ENCODE data around the gene GRPEL1.
"Not testable (repeated sequence)": the region's sequence is repeated elsewhere in the genome, so short reads cannot be mapped to it uniquely, and the experiment has no call there.

Gene GRPEL1

GRCh38 chr4:7067452-7068278 lies at the start of gene GRPEL1:
Gene GRPEL1, minus strand, starts transcription at chr4:7068064. Its CDS starts 32 bp downstream, at chr4:7068032.
- DNase-seq, result peak; percentile 94

- no peak for DNase-seq
Observed at GRCh38 chr4:7116705-7117104, 48.8 kb upstream of the GRPEL1 start.

DNA sequence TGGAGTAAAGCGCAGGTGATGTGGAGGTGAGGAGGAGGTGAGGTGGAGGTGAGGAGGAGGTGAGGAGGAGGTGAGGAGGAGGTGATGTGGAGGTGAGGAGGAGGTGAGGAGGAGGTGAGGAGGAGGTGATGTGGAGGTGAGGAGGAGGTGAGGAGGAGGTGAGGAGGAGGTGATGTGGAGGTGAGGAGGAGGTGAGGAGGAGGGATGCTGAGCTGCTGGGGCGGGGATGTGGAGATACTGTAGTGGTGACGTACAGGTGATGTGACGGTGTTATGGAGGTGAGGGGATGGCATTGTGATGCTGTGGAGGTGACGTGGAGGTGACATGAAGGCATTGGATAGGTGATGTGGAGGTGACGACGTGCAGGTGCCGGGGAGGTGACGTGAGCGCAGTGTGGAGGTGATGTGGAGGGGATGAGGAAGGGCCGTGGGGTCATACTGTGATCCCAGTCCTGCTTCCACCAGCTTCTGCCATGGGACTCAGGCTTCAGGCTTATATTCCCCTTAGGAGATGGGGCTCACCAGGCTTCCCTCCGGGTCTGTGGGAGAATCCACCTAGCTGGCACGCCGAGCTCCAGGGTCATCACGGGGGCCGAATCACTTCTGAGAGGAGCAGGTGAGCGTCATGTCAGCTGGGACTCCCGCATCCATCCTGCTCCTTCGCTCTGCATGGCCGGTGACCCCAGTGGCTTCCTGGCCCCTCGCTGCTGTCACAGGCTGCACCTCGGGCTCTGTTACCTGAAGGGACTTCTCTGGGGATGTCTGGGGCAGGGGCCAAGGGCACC lies 47.9 kb upstream of the GRPEL1 start:
- DNase-seq, result no peak

DNA sequence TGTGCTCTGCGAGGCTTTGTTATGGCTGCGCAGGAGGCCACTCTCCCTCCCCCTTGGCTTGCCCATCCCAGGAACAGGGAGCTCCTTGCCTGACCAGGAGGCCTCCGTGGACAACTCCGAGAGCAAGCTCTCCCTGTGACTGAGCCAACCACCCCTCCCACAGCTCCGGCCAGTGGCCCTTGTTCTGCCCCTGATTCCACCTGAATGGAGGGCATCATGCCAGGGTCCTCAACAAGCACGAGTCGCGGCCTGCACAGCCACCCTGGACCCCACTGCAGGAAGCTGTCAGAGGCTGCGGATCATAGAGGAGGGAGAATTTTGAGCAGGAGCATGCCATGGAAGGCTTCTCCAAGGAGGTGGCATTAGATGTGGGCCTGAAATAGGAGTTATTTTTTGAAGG lies 44.8 kb upstream of the GRPEL1 start:
- no peak for DNase-seq

DNA sequence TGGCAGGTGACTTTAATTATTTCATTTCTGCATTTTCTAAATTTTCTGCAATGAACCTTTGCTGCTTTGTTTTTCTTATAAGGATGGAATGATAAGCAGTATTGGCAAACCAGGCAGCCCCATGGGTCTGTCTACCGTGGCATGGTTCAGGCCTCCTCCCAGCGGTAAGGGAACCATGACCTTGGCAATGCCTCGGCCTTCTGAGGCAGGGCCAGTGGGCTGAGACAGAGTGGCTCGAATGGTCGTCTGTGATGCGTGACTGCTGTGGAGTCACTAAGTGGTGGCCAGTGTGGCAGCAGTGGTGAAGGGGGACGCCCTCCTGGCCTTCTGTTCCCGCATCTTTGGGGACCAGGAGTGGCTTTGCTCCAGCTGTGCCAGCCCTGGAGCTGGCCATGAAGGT lies 43.6 kb upstream of the GRPEL1 start:
- DNase-seq, result no peak

DNA sequence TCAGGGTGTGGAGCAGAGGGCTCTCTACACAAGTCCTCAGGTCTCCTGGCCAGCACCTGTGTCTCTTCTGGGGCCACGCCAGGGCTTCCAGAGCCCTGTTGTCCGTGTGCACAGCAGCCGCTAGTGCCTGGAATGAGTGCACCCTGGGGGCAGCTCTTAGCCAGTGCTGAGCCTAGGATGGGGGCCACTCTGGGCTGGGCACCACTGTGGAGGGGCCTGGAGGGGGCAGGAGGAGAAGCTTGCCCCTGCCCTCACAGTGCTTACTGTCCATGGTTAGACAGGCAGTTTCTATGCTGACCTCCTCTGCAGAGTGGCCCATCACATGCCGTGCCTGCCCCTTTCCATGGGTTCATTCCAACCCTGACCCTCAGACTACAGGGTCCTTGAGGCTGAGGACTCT lies 42.7 kb upstream of the GRPEL1 start:
- no peak for DNase-seq

- DNase-seq, result no peak
Observed at GRCh38 chr4:7109169-7109568, 41.3 kb upstream of the GRPEL1 start.

DNA sequence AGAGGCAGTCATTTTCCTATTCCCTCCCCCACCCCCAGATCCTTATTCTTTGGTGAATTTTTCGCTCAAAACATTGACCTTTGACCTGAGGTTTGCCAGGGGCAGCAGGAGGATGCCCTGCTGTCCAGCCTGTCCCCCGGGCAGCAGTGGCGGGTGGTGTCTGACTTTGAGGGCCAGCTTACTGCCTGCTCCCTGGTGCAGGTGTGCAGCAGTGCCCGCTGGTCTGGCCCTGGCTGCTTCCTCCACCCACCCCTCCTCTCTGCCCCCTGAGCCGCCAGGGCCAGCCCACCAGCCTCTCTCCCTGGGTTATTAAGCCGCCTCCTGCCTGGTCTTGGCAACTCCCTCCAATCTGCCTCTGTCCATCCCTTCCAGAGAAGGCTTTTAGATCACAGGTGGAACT lies 40.8 kb upstream of the GRPEL1 start:
- DNase-seq, result no peak

DNA sequence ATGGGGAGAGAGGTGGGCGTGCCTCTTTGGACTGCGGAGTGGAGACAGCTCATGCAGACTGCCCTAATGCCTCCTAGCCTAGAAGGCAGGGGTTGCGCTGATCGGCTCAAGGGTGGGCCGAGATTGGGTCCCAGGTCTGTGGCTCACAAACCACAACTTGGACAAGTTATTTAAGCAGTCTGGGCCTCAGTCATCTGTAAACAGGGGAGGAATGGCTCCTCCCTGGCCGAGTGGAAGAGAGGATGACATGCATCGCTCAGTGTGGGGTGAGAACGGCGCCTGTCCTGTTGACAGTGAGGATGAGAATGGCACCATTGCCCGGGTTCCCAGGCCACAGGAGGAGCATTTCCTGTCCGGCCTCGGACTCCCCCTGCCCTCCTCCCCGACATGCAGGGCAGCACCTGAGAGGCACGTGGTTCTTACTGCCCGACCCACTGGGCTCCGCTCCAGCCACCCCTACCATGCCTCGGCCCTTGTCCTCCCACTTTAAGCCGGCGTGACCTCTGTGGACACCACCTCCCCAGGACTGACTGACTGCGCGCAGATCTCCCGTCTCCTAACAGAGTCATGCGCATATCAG lies 40.3 kb upstream of the GRPEL1 start:
- no peak for DNase-seq

DNA sequence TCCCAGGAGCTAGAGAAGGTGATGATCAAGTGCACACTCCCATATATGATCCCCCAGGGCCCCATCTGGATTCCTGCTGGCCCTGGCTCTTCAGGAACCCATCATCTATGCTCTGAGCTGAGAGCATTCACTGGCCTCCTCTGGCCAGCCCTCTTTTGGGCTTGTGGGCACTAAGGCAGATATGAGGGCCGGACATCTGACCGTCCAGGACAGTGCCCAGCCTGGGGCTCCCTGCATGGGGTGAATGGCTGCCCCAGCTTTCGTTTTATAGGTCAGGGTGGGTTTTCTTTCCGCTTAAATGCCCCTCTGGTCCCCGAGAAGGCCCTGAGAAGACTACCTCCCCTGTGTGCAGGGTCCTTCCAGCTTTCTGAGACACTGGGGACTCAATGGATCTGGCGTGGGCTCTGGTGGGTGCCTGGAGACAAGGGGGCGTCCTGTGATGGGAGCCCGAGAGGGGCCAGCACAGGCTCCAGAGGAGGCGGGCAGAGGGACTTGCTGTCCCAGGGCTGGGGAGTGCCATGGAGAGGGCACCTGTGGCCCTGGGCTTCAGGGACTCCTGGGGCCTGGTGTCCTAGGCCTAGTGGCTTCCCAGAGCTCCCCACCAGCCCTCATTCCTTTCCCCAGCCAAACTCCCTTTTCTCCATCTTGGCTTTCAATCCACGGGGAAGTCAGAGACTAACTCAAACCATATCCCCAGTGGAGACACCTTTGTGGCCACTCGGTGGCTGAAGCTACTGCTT lies 39.5 kb upstream of the GRPEL1 start:
- DNase-seq, result no peak

DNA sequence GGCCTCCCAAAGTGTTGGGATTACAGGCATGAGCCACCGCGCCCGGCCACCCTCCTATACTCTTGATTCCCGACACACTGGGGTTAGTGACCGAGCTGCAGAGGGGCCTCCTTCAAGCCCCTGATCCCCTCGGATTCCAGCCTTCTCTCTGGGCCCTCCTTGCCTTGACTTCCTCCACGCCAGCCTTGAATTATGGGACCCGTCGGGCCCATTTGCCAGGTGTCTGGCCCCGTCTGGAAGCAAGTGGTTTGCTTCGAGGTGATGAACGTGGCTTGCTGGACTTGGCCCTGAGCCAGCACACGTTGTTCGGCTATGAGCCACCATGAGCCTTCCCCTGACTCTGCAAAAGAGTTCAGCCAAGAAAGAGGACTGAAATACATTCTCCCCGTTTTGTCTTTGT lies 37.4 kb upstream of the GRPEL1 start:
- DNase-seq, result no peak

DNA sequence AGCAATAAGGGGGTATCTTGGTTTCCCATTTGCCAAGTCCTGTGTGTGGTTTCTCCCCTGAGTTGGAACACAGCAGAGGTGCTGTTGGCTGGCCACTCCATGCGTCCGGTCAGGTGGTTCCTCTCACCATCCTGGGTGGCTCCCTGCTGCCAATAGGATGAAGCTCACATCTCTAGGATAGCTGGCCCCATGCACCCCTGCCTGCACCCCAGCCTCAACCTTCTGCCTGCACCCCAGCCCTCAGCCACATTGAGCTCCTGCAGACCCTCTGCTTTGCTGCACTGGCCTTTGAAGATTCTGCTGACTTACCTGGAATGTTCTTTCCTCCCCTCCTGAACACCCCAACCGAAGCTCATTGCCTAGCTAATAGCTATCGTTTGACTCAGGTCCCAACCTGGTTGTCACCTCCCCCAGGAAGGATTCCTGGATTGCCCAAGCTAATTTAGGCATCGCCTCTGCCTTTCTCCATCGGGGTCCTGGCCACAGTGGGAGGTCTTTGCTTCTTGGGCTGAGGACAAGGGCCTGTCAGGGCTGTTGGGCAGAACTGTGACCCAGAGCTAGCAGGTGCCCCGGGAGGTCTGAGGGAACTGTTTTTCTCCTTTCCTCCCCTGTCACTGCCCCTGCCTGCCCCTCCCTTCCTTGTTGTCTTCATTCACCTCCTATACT lies 36.6 kb upstream of the GRPEL1 start:
- no peak for DNase-seq

DNA sequence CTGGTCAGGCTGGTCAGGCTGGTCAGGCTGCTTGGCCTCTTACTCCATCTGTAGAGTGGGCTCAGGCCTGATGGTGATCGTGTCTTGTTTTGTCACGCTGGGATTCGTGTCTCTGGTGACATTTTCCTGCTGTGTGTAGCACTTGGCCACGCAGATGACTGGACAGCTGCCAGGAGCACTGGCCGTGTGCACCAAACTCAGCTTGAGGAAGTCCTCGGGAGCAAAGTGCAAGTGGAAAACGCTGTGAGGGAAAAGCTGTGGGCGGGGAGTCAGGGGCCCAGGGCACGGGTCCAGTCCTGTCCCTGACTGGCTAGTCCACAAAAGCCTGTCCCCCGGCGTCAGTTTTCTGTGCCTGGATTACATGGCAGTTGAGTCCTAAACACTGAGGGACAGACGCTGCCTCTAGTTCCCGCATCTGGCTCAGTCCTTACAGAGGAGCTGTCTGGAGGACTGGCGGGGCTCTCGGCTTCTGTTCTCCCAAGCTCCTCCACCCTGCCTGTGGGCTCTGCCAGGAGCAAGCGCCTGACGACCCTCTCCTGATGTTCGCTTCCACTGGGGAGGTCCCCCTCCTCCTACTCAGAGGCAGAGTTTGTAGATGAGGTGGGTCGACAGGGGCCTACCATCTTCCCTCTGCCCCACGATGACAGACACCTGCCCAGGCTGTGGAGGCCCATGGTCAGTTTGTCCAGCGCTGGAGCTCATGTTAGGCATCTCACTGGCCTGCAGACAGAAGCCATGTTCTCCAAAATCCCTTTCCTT lies 35.9 kb upstream of the GRPEL1 start:
- no peak for DNase-seq

DNA sequence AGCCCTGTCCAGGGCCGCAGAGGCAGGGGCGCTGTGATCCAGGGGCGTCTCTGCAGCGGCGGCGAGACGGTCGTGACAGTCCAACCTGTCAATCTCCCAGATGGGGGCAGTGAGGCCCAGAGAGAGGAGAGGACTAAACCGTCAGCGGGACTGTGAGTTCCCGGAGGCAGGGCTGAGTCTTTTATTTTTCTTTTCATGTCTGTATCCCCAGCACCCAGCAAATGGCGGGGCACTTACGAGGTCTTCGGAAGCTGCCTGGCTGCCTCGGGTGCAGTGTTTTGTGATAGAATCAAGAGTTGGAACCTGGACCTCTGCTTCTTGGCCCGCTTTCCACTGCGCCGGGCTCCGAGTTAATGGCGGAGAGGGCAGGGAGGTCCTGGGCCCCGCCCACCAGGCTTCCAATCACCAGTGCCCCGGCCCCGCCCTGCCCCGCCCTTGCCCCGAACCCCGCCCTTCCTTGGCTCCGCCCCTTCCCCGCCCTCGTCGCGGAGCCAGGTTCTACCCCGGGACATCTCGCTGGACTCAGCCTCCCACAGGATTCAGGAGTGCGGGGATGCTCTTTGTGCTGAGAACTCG lies 35.3 kb upstream of the GRPEL1 start:
- peak; percentile 73 for DNase-seq

GRCh38 chr4:7102516-7102909 lies 34.6 kb upstream of the GRPEL1 start:
- not testable (repeated sequence) for DNase-seq

GRCh38 chr4:7101692-7102515 lies 34.0 kb upstream of the GRPEL1 start:
- peak; percentile 59 for DNase-seq

DNA sequence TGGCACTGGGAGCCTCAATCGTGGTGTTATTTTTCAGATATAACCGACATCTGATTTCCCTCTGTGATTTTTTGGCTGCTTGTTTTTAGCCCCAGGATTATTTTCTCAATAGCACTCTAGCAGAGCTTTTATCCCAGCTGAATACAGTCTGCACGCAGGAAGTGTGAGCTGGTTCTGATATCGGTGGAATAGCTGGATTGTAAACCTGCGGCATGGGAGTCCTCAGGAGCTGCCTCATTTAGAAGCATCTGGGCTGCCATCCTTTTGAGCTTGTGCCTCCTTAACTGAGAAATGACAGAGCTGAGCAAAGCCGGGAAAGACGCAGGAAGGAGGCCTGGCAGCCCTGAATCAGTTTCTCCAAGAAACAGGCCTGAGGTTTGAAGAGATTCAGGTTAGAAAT lies 28.4 kb upstream of the GRPEL1 start:
- DNase-seq, result no peak

DNA sequence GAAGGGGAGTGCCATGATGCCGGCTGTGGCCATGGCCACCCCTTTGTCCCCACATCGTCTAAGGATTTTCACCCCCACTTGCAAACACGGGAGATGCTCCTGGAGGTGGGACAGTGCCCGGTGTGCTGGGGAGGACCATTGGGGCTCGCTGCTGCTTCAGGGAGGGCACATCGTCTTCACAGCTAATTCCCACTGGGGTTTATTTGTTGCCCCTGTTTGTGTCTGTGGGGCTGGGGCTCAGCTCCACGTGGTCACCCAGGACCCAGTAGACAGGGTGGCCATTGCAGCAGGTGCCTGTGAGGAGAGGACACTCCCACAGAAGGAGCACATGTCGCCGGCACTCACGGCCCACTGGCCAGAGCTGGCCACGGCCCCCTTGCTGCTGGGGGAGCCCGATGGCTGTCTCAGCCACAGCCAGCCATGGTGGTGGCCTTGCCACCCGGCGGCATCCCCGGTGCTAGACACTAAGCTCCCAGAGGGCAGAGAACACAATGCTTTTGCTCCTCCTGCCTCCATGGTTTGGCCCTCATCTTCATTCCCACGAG lies 27.8 kb upstream of the GRPEL1 start:
- no peak for DNase-seq

DNA sequence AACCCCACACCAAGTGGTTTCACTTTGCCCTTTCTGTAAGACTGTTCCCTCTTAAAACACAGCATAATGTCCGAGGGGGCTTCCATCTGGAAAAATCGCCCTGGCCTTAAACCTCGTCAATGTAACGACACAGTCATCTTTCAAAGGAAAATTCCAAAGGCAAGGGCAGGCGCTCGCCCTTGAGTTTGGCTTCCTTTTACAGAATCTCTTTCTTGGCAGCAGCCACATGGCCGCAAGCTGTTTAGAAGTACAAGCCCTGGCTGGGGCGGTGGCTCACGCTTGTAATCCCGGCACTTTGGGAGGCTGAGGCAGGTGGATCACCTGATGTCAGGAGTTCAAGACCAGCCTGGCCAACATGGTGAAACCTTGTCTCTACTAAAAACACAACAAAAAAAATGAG lies 27.1 kb upstream of the GRPEL1 start:
- DNase-seq, result no peak

DNA sequence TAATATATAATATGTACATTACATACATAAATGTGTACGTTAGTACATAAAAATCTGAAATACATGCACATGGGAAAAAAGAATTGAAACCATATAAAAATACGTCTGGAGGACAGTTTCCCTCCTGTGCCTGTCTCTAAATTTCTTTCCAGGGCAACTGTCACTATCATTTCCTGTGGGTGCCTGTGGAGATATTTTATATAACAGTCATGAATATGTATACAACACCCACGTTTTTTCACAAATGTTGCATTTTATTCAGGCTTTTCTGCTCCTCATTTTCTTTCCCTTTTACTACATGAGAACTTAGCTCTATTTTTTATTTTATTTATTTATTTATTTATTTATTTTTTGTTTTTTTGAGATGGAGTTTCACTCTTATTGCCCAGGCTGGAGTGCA lies 24.2 kb upstream of the GRPEL1 start:
- DNase-seq, result no peak
